ENCODE measurements around the gene FLNB.

- TF ChIP-seq POLR2A (IDR thresholded peaks at IDR 0.05; ENCODE audit: low read depth, low read length) = no peak
- TF ChIP-seq POLR2AphosphoS5 (IDR thresholded peaks at IDR 0.05; ENCODE audit: low read depth, low read length) = no peak
- no peak for TF ChIP-seq TAF1 (IDR thresholded peaks at IDR 0.05; ENCODE audit: low read depth, low read length)
- TF ChIP-seq PAX5 (IDR thresholded peaks at IDR 0.05; ENCODE audit: insufficient read depth, low read length, severe bottlenecking) = no peak
- no peak for TF ChIP-seq SPI1 (IDR thresholded peaks at IDR 0.05; ENCODE audit: low read depth, low read length)
- no peak for TF ChIP-seq POU2F2 (IDR thresholded peaks at IDR 0.05; ENCODE audit: low read depth, low read length)
Measured at GRCh38 chr3:57971975-57972374, 36.2 kb upstream of the FLNB start.

All from GM12891 (cell line).